GM12865 (cell line): Measurements from ENCODE around the gene PRSS27.

ENCODE experiments used
- DNase-seq: peaks from one replicate; pipeline ENCODE4 v3.0.0; 2010; ENCODE audit warnings: low read depth
- H3K4me3 ChIP-seq: 2 replicates; pipeline ENCODE4 v1.5.1; 2011; ENCODE audit warnings: mild to moderate bottlenecking, low read depth, low read length, control low read depth
- CTCF ChIP-seq: IDR thresholded peaks from 2 replicates; pipeline ENCODE4 v1.5.1; 2011; ENCODE audit warnings: low read length, control low read depth, low read depth, inconsistent platforms; ENCODE audit not compliant: insufficient read depth; ENCODE audit errors: missing control alignments

PRSS27 gene

GRCh38 chr16:2766430-2767139, 46.6 kb upstream of the PRSS27 start:
- no peak for DNase-seq
- no peak for TF ChIP-seq CTCF
- H3K4me3 ChIP-seq: no peak overlapping the region

- no peak for DNase-seq
- no peak for TF ChIP-seq CTCF
- H3K4me3 ChIP-seq: no peak overlapping the region
Measured at GRCh38 chr16:2765462-2766404, 45.7 kb upstream of the PRSS27 start.

GRCh38 chr16:2764718-2765117, 44.7 kb upstream of the PRSS27 start:
- no peak for TF ChIP-seq CTCF
- no peak overlapping the region for H3K4me3 ChIP-seq
- no peak for DNase-seq

GRCh38 chr16:2763173-2763572, 43.1 kb upstream of the PRSS27 start:
- H3K4me3 ChIP-seq: no peak overlapping the region
- no peak for TF ChIP-seq CTCF
- DNase-seq: no peak

GRCh38 chr16:2762711-2763110, 42.7 kb upstream of the PRSS27 start:
- DNase-seq: no peak

More at GRCh38 chr16:2762711-2763110, 42.7 kb upstream of the PRSS27 start:
- TF ChIP-seq CTCF: no peak
- no peak overlapping the region for H3K4me3 ChIP-seq
